ENCODE results near the gene ERC1. TPM values are rescaled to one million over a fixed set of nuclear protein-coding genes. Genes with fewer than 3 reads are reported as not detected.

The ERC1 gene
- total and polyA plus RNA-seq, 2 donors (not counting 1 experiment from before 2014, with no cell fraction given) = 19.7 to 34.5 TPM

GRCh38 chr12:1344245-1344644 lies 353.2 kb downstream of the ERC1 start:
- Histone ChIP-seq H2AFZ (ENCODE audit: low read length) (no peak overlapping the region), H3K4me2 (ENCODE audit: extremely low read depth, insufficient read depth, low read length) (no peak overlapping the region), H3K9ac (ENCODE audit: insufficient read depth, low read length) (no peak overlapping the region), H4K20me1 (ENCODE audit: control insufficient read depth, extremely low read depth, insufficient read depth, low read length) (no peaks in the 10 kb centered on the region), H3K36me3 (ENCODE audit: control insufficient read depth, insufficient read depth, low read length) (no peaks in the 10 kb centered on the region), H3K27me3 (ENCODE audit: control insufficient read depth, insufficient read depth, low read length) (no peaks in the 10 kb centered on the region), H3K4me3 (replicated peaks in 1 of 4; ENCODE audit: control extremely low read depth in 1 of 4, insufficient read depth in 1 of 4, low read depth in 3 of 4, low read length in 4 of 4) (no peak overlapping the region), H3K9me3 (ENCODE audit: control insufficient read depth, insufficient read depth, low read depth, low read length) (no peaks in the 10 kb centered on the region), H3K79me2 (ENCODE audit: control insufficient read depth, insufficient read depth, low read length) (no peaks in the 10 kb centered on the region), H3K4me1 (ENCODE audit: control insufficient read depth, extremely low read depth, insufficient read depth, low read length) (no peaks in the 10 kb centered on the region), H3K27ac (ENCODE audit: insufficient read depth, low read length) (no peak overlapping the region)
- TF ChIP-seq CTCF (conservative IDR thresholded peaks at IDR 0.05 in 1 of 2, IDR thresholded peaks at IDR 0.05 in 1 of 2; ENCODE audit: low read depth in 1 of 2, low read length in 2 of 2) (no peak), EZH2 (IDR thresholded peaks at IDR 0.05; ENCODE audit: low read length, missing control alignments) (no peak)
- DNase-seq (ENCODE audit: low read depth in 2 of 2) = no peak

- Histone ChIP-seq H4K20me1 (ENCODE audit: control insufficient read depth, extremely low read depth, insufficient read depth, low read length) (no peaks in the 10 kb centered on the region), H3K9me3 (ENCODE audit: control insufficient read depth, insufficient read depth, low read depth, low read length) (no peaks in the 10 kb centered on the region), H3K27me3 (ENCODE audit: control insufficient read depth, insufficient read depth, low read length) (no peaks in the 10 kb centered on the region), H3K36me3 (ENCODE audit: control insufficient read depth, insufficient read depth, low read length) (no peaks in the 10 kb centered on the region), H2AFZ (ENCODE audit: low read length) (no peak overlapping the region), H3K9ac (ENCODE audit: insufficient read depth, low read length) (no peak overlapping the region), H3K79me2 (ENCODE audit: control insufficient read depth, insufficient read depth, low read length) (no peaks in the 10 kb centered on the region), H3K27ac (ENCODE audit: insufficient read depth, low read length) (no peak overlapping the region), H3K4me3 (replicated peaks in 1 of 4; ENCODE audit: control extremely low read depth in 1 of 4, insufficient read depth in 1 of 4, low read depth in 3 of 4, low read length in 4 of 4) (no peak overlapping the region), H3K4me2 (ENCODE audit: extremely low read depth, insufficient read depth, low read length) (no peak overlapping the region), H3K4me1 (ENCODE audit: control insufficient read depth, extremely low read depth, insufficient read depth, low read length) (peaks cover 8% of the 10 kb centered on the region)
- peak; percentile 41 to 56 for DNase-seq (ENCODE audit: low read depth in 2 of 2)
- TF ChIP-seq EZH2 (IDR thresholded peaks at IDR 0.05; ENCODE audit: low read length, missing control alignments) = no peak
These were observed 355.1 kb downstream of the ERC1 start for GRCh38 chr12:1346126-1346525.

- Histone ChIP-seq H2AFZ (ENCODE audit: low read length) (no peak overlapping the region), H3K9me3 (ENCODE audit: control insufficient read depth, insufficient read depth, low read depth, low read length) (no peaks in the 10 kb centered on the region), H3K4me1 (ENCODE audit: control insufficient read depth, extremely low read depth, insufficient read depth, low read length) (peaks cover 8% of the 10 kb centered on the region), H4K20me1 (ENCODE audit: control insufficient read depth, extremely low read depth, insufficient read depth, low read length) (no peaks in the 10 kb centered on the region), H3K4me2 (ENCODE audit: extremely low read depth, insufficient read depth, low read length) (no peak overlapping the region), H3K4me3 (replicated peaks in 1 of 4; ENCODE audit: control extremely low read depth in 1 of 4, insufficient read depth in 1 of 4, low read depth in 3 of 4, low read length in 4 of 4) (no peak overlapping the region), H3K36me3 (ENCODE audit: control insufficient read depth, insufficient read depth, low read length) (no peaks in the 10 kb centered on the region), H3K27me3 (ENCODE audit: control insufficient read depth, insufficient read depth, low read length) (no peaks in the 10 kb centered on the region), H3K9ac (ENCODE audit: insufficient read depth, low read length) (no peak overlapping the region), H3K79me2 (ENCODE audit: control insufficient read depth, insufficient read depth, low read length) (no peaks in the 10 kb centered on the region), H3K27ac (ENCODE audit: insufficient read depth, low read length) (no peak overlapping the region)
- no peak for TF ChIP-seq EZH2 (IDR thresholded peaks at IDR 0.05; ENCODE audit: low read length, missing control alignments)
- no peak for TF ChIP-seq CTCF (conservative IDR thresholded peaks at IDR 0.05 in 1 of 2, IDR thresholded peaks at IDR 0.05 in 1 of 2; ENCODE audit: low read depth in 1 of 2, low read length in 2 of 2)
- no peak for DNase-seq (ENCODE audit: low read depth in 2 of 2)
These were observed 356.3 kb downstream of the ERC1 start for GRCh38 chr12:1347294-1347693.
